ENCODE measurements around the gene OCIAD2. TPM values are rescaled to one million over a fixed set of nuclear protein-coding genes. Genes with fewer than 3 reads are reported as not detected.
"Not testable (repeated sequence)": the region's sequence is repeated elsewhere in the genome, so short reads cannot be mapped to it uniquely, and the experiment has no call there.

OCIAD2 gene
- total RNA-seq, 1 donor from 2014 or later, result 10.4 TPM

DNA sequence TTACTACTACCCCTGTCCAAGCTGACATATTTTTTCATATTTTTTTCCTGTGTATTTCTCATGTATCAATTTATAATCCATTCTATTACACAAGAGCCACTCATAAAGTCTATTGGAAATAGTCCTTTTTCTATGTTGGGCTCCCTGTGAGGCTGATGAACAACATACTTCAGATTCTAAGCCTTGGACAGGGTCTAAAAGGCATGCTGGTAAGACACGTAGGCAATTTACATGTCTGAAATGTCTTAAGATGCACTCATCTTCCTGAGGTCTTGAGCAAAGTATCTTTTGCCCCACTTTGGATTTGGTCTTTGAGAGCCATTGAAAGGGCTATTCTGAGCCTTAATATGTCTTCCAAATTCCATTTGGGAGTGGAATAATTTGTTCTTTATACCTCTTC lies 43.9 kb downstream of the OCIAD2 start:
- Histone ChIP-seq H3K27me3 (ENCODE audit: control insufficient read depth in 3 of 3, insufficient read depth in 3 of 3, low read length in 3 of 3) (no peaks in the 10 kb centered on the region), H3K36me3 (ENCODE audit: control insufficient read depth in 3 of 3, insufficient read depth in 3 of 3, low read length in 3 of 3) (peaks cover 4 to 10% (median 6%) of the 10 kb centered on the region in 3 donors), H3K4me1 (ENCODE audit: control insufficient read depth in 3 of 3, insufficient read depth in 3 of 3, low read length in 3 of 3) (no peaks in the 10 kb centered on the region), H3K27ac (ENCODE audit: low read depth, low read length) (no peak overlapping the region), H3K9ac (ENCODE audit: low read depth in 1 of 3, low read length in 3 of 3) (no peak overlapping the region), H3K9me3 (ENCODE audit: control insufficient read depth in 3 of 3, low read length in 3 of 3) (peaks cover 0 to 3% (median 0%) of the 10 kb centered on the region in 3 donors), H3K4me3 (ENCODE audit: low read length in 3 of 3) (no peak overlapping the region)

- H3K27me3 ChIP-seq (ENCODE audit: control insufficient read depth in 3 of 3, insufficient read depth in 3 of 3, low read length in 3 of 3), result no peaks in the 10 kb centered on the region
- peaks cover 5 to 11% (median 9%) of the 10 kb centered on the region in 3 donors for H3K36me3 ChIP-seq (ENCODE audit: control insufficient read depth in 3 of 3, insufficient read depth in 3 of 3, low read length in 3 of 3)
- no peak overlapping the region for H3K9ac ChIP-seq (ENCODE audit: low read depth in 1 of 3, low read length in 3 of 3)
- H3K27ac ChIP-seq (ENCODE audit: low read depth, low read length), result no peak overlapping the region
- H3K4me1 ChIP-seq (ENCODE audit: control insufficient read depth in 3 of 3, insufficient read depth in 3 of 3, low read length in 3 of 3), result no peaks in the 10 kb centered on the region
- no peak overlapping the region for H3K4me3 ChIP-seq (ENCODE audit: low read length in 3 of 3)
- peaks cover 0 to 3% (median 0%) of the 10 kb centered on the region in 3 donors for H3K9me3 ChIP-seq (ENCODE audit: control insufficient read depth in 3 of 3, low read length in 3 of 3)
These were observed 44.5 kb downstream of the OCIAD2 start for GRCh38 chr4:48862038-48862437.

DNA sequence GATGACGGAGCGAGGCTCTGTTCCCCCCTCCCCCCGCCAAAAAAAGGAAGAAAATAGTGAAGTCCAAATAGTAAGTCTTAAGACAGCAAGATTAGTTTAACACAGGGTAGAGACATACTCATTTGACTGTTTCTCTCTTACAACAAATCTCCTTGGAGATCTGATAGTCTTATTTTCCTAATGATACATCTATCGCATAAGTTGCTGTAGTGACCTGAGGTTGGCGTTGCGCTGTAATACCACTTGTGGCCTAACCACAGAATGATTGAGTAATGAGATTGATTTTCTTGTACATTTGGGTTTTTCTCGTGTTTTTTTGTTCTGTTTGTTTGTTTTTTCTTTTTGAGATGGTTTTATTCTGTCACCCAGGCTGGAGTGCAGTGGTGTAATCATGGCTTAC lies 48.4 kb downstream of the OCIAD2 start:
- Histone ChIP-seq H3K27ac (ENCODE audit: low read depth, low read length) (no peak overlapping the region), H3K36me3 (ENCODE audit: control insufficient read depth in 3 of 3, insufficient read depth in 3 of 3, low read length in 3 of 3) (peaks cover 5 to 23% (median 14%) of the 10 kb centered on the region in 3 donors), H3K4me1 (ENCODE audit: control insufficient read depth in 3 of 3, insufficient read depth in 3 of 3, low read length in 3 of 3) (no peaks in the 10 kb centered on the region), H3K9me3 (ENCODE audit: control insufficient read depth in 3 of 3, low read length in 3 of 3) (no peaks in the 10 kb centered on the region), H3K9ac (ENCODE audit: low read depth in 1 of 3, low read length in 3 of 3) (no peak overlapping the region), H3K27me3 (ENCODE audit: control insufficient read depth in 3 of 3, insufficient read depth in 3 of 3, low read length in 3 of 3) (no peaks in the 10 kb centered on the region), H3K4me3 (ENCODE audit: low read length in 3 of 3) (no peak overlapping the region)

DNA sequence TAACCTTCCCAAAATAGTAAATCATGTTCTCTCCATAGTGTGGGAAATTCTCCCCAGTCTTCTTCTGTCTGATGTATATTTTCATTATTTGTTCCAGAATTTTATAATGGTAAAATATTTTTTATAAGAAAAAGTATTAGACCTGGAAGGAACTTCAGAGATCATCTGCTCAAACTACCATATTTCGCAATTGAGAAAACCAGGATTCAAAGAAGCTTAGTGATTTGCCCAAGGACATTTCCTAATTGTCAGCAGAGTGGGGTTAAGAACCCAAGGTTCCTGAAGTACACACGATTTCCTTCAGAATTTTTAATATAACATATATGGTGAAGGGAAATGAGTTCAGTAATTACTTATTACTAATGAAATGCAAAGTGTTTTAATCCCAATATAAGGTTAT lies 51.6 kb downstream of the OCIAD2 start:
- Histone ChIP-seq H3K4me1 (ENCODE audit: control insufficient read depth in 3 of 3, insufficient read depth in 3 of 3, low read length in 3 of 3) (no peaks in the 10 kb centered on the region), H3K27me3 (ENCODE audit: control insufficient read depth in 3 of 3, insufficient read depth in 3 of 3, low read length in 3 of 3) (no peaks in the 10 kb centered on the region), H3K9me3 (ENCODE audit: control insufficient read depth in 3 of 3, low read length in 3 of 3) (no peaks in the 10 kb centered on the region), H3K27ac (ENCODE audit: low read depth, low read length) (no peak overlapping the region), H3K9ac (ENCODE audit: low read depth in 1 of 3, low read length in 3 of 3) (no peak overlapping the region), H3K4me3 (ENCODE audit: low read length in 3 of 3) (no peak overlapping the region), H3K36me3 (ENCODE audit: control insufficient read depth in 3 of 3, insufficient read depth in 3 of 3, low read length in 3 of 3) (peaks cover 9 to 42% (median 25%) of the 10 kb centered on the region in 3 donors)

DNA sequence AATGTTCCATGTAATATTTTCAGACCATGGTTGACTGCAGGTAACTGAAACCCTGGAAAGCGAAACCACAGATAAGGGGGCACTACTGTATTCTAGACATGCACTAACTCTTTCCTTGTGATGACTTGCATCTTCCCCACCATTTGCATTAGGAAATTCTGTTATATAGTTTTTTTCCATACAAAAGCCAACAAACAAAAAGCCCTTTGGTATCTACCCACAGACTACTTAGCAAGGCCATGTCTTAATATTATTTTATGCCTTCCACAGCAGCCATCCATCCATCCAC lies 52.2 kb downstream of the OCIAD2 start:
- Histone ChIP-seq H3K4me3 (ENCODE audit: low read length in 3 of 3) (no peak overlapping the region), H3K9ac (ENCODE audit: low read depth in 1 of 3, low read length in 3 of 3) (no peak overlapping the region), H3K27me3 (ENCODE audit: control insufficient read depth in 3 of 3, insufficient read depth in 3 of 3, low read length in 3 of 3) (no peaks in the 10 kb centered on the region), H3K9me3 (ENCODE audit: control insufficient read depth in 3 of 3, low read length in 3 of 3) (no peaks in the 10 kb centered on the region), H3K4me1 (ENCODE audit: control insufficient read depth in 3 of 3, insufficient read depth in 3 of 3, low read length in 3 of 3) (no peaks in the 10 kb centered on the region), H3K36me3 (ENCODE audit: control insufficient read depth in 3 of 3, insufficient read depth in 3 of 3, low read length in 3 of 3) (peaks cover 10 to 43% (median 27%) of the 10 kb centered on the region in 3 donors), H3K27ac (ENCODE audit: low read depth, low read length) (no peak overlapping the region)

GRCh38 chr4:48853604-48854394 lies 52.8 kb downstream of the OCIAD2 start:
- Histone ChIP-seq H3K4me3 (ENCODE audit: low read length in 3 of 3) (no peak overlapping the region), H3K27ac (ENCODE audit: low read depth, low read length) (no peak overlapping the region), H3K36me3 (ENCODE audit: control insufficient read depth in 3 of 3, insufficient read depth in 3 of 3, low read length in 3 of 3) (peaks cover 10 to 43% (median 28%) of the 10 kb centered on the region in 3 donors), H3K9me3 (ENCODE audit: control insufficient read depth in 3 of 3, low read length in 3 of 3) (no peaks in the 10 kb centered on the region), H3K4me1 (ENCODE audit: control insufficient read depth in 3 of 3, insufficient read depth in 3 of 3, low read length in 3 of 3) (no peaks in the 10 kb centered on the region), H3K9ac (ENCODE audit: low read depth in 1 of 3, low read length in 3 of 3) (no peak overlapping the region), H3K27me3 (ENCODE audit: control insufficient read depth in 3 of 3, insufficient read depth in 3 of 3, low read length in 3 of 3) (no peaks in the 10 kb centered on the region)

DNA sequence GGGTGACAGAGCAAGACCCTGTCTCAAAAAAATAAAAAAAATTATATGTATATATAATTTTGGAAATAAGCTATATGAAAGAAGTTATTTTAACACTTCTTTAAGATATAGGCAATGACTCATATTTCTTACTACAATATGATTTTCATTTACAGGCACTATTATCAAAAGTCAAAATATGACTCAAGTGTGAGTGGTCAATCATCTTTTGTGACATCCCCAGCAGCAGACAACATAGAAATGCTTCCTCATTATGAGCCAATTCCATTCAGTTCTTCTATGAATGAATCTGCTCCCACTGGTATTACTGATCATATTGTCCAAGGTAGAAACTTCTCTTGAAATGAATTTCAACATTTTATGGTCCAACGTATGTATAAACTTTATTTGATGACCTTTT lies 54.9 kb downstream of the OCIAD2 start:
- H3K4me3 ChIP-seq (ENCODE audit: low read length in 3 of 3), result no peak overlapping the region
- H3K4me1 ChIP-seq (ENCODE audit: control insufficient read depth in 3 of 3, insufficient read depth in 3 of 3, low read length in 3 of 3), result no peaks in the 10 kb centered on the region
- no peaks in the 10 kb centered on the region for H3K27me3 ChIP-seq (ENCODE audit: control insufficient read depth in 3 of 3, insufficient read depth in 3 of 3, low read length in 3 of 3)
- no peak overlapping the region for H3K27ac ChIP-seq (ENCODE audit: low read depth, low read length)
- peaks cover 5 to 32% (median 23%) of the 10 kb centered on the region in 3 donors for H3K36me3 ChIP-seq (ENCODE audit: control insufficient read depth in 3 of 3, insufficient read depth in 3 of 3, low read length in 3 of 3)
- no peaks in the 10 kb centered on the region for H3K9me3 ChIP-seq (ENCODE audit: control insufficient read depth in 3 of 3, low read length in 3 of 3)
- H3K9ac ChIP-seq (ENCODE audit: low read depth in 1 of 3, low read length in 3 of 3), result no peak overlapping the region

DNA sequence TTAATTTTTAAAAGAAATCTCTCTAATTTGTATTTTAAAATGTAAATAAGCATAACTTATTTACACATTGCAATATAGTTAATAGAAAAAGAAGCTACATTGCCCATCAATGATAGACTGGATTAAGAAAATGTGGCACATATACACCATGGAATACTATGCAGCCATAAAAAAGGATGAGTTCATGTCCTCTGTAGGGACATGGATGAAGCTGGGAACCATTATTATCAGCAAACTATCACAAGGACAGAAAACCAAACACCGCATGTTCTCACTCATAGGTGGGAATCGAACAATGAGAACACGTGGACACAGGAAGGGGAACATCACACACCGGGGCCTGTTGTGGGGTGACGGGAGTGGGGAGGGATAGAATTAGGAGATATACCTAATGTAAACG lies 57.8 kb downstream of the OCIAD2 start:
- not testable (repeated sequence) for H3K27ac ChIP-seq (ENCODE audit: low read depth, low read length); H3K4me1 ChIP-seq (ENCODE audit: control insufficient read depth in 3 of 3, insufficient read depth in 3 of 3, low read length in 3 of 3); H3K4me3 ChIP-seq (ENCODE audit: low read length in 3 of 3); H3K9me3 ChIP-seq (ENCODE audit: control insufficient read depth in 3 of 3, low read length in 3 of 3); H3K27me3 ChIP-seq (ENCODE audit: control insufficient read depth in 3 of 3, insufficient read depth in 3 of 3, low read length in 3 of 3); H3K9ac ChIP-seq (ENCODE audit: low read depth in 1 of 3, low read length in 3 of 3)
- peaks cover 8 to 34% (median 31%) of the 10 kb centered on the region in 3 donors for H3K36me3 ChIP-seq (ENCODE audit: control insufficient read depth in 3 of 3, insufficient read depth in 3 of 3, low read length in 3 of 3)

DNA sequence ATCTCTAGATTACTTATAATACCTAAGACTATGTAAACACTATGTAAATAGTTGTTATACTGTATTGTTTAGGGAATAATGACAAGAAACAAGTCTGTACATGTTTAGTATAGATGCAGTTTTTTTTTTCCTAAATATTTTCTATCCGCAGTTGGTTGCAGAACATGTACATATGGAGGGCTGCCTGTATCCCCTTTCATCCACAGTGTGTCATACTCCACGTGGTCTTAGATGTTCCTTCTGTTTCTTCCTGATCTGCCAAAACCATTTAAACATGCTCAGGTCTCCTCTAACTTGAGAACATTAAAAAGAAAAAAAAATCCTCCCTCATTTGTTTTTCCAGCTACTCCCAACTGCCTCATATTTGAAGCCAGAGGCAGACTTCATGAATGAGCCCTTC lies 61.7 kb downstream of the OCIAD2 start:
- Histone ChIP-seq H3K4me1 (ENCODE audit: control insufficient read depth in 3 of 3, insufficient read depth in 3 of 3, low read length in 3 of 3) (no peaks in the 10 kb centered on the region), H3K27me3 (ENCODE audit: control insufficient read depth in 3 of 3, insufficient read depth in 3 of 3, low read length in 3 of 3) (no peaks in the 10 kb centered on the region), H3K27ac (ENCODE audit: low read depth, low read length) (no peak overlapping the region), H3K36me3 (ENCODE audit: control insufficient read depth in 3 of 3, insufficient read depth in 3 of 3, low read length in 3 of 3) (peaks cover 2 to 27% (median 27%) of the 10 kb centered on the region in 3 donors), H3K9me3 (ENCODE audit: control insufficient read depth in 3 of 3, low read length in 3 of 3) (no peaks in the 10 kb centered on the region), H3K4me3 (ENCODE audit: low read length in 3 of 3) (no peak overlapping the region), H3K9ac (ENCODE audit: low read depth in 1 of 3, low read length in 3 of 3) (no peak overlapping the region)

- no peaks in the 10 kb centered on the region for H3K4me1 ChIP-seq (ENCODE audit: control insufficient read depth in 3 of 3, insufficient read depth in 3 of 3, low read length in 3 of 3)
- no peak overlapping the region for H3K4me3 ChIP-seq (ENCODE audit: low read length in 3 of 3)
- H3K9me3 ChIP-seq (ENCODE audit: control insufficient read depth in 3 of 3, low read length in 3 of 3), result no peaks in the 10 kb centered on the region
- H3K27ac ChIP-seq (ENCODE audit: low read depth, low read length), result no peak overlapping the region
- H3K27me3 ChIP-seq (ENCODE audit: control insufficient read depth in 3 of 3, insufficient read depth in 3 of 3, low read length in 3 of 3), result no peaks in the 10 kb centered on the region
- no peak overlapping the region for H3K9ac ChIP-seq (ENCODE audit: low read depth in 1 of 3, low read length in 3 of 3)
- peaks cover 2 to 41% (median 36%) of the 10 kb centered on the region in 3 donors for H3K36me3 ChIP-seq (ENCODE audit: control insufficient read depth in 3 of 3, insufficient read depth in 3 of 3, low read length in 3 of 3)
These were observed 65.3 kb downstream of the OCIAD2 start for GRCh38 chr4:48841045-48841827.
